GM12892 (cell line): Measurements from ENCODE around the gene RHBDL1.
A peak's percentile ranks its signal among the peaks of the same experiment; 100 is the strongest.

Experiments
- DNase-seq: peaks from one replicate; pipeline ENCODE4 v3.0.0; 2011; ENCODE audit not compliant: insufficient read length
- FAIRE-seq: peaks from 2 replicates; lab custom pipeline; 2011; peaks lifted over from hg19 to GRCh38; lab: Jason Lieb, UNC
- POLR2A ChIP-seq: IDR thresholded peaks from 2 replicates; pipeline ENCODE4 v1.6.1; 2011; ENCODE audit warnings: low read depth, low read length, control low read depth
- POLR2AphosphoS5 ChIP-seq: IDR thresholded peaks from 2 replicates; pipeline ENCODE4 v1.6.1; 2011; ENCODE audit warnings: low read depth, low read length, control low read depth
- TAF1 ChIP-seq: IDR thresholded peaks from 2 replicates; pipeline ENCODE4 v1.6.1; 2011; ENCODE audit warnings: low read depth, mild to moderate bottlenecking, control low read depth, low read length, borderline replicate concordance

The RHBDL1 gene

GRCh38 chr16:661184-661821, 14.2 kb upstream of the RHBDL1 start:
- FAIRE-seq: no peak
- TF ChIP-seq TAF1: no peak
- TF ChIP-seq POLR2A: no peak; the same call in 1 of the 2 replicates
- no peak for TF ChIP-seq POLR2AphosphoS5
- DNase-seq: no peak

GRCh38 chr16:662095-662494, 13.4 kb upstream of the RHBDL1 start:
- FAIRE-seq: no peak
- TF ChIP-seq TAF1 (no peak), POLR2AphosphoS5 (no peak), POLR2A (no peak)
- DNase-seq: no peak

- TF ChIP-seq POLR2A (no peak), POLR2AphosphoS5 (no peak), TAF1 (no peak)
- FAIRE-seq (no peak), DNase-seq (no peak)
Observed at GRCh38 chr16:662597-662996, 12.9 kb upstream of the RHBDL1 start.

- no peak for FAIRE-seq
- no peak for TF ChIP-seq POLR2A
- no peak for TF ChIP-seq TAF1
- no peak for DNase-seq
Observed at GRCh38 chr16:666572-666971, 8.9 kb upstream of the RHBDL1 start.

GRCh38 chr16:667113-667779, 8.2 kb upstream of the RHBDL1 start:
- no peak for TF ChIP-seq POLR2AphosphoS5
- no peak for TF ChIP-seq POLR2A
- TF ChIP-seq TAF1: no peak
- peak; percentile 46 for FAIRE-seq
- no peak for DNase-seq

GRCh38 chr16:667780-668518, 7.5 kb upstream of the RHBDL1 start, which contains the start of gene RHOT2:
Gene RHOT2, plus strand, starts transcription at chr16:668132. Its CDS starts 68 bp downstream, at chr16:668200.
- peak; percentile 98 for DNase-seq
- FAIRE-seq: peak; percentile 100
- peak; percentile 58; the same call in 1 of the 2 replicates for TF ChIP-seq POLR2AphosphoS5
- peak; percentile 41; the same call in 1 of the 2 replicates for TF ChIP-seq TAF1
- peak; percentile 86 for TF ChIP-seq POLR2A

- DNase-seq: no peak
- FAIRE-seq: no peak
- no peak for TF ChIP-seq POLR2A
- TF ChIP-seq TAF1: no peak
- no peak for TF ChIP-seq POLR2AphosphoS5
Observed at GRCh38 chr16:668519-669171, 6.8 kb upstream of the RHBDL1 start.

- no peak for FAIRE-seq
- TF ChIP-seq POLR2AphosphoS5: no peak
- TF ChIP-seq TAF1: no peak
- TF ChIP-seq POLR2A: no peak
- DNase-seq: no peak
Observed at GRCh38 chr16:669666-670065, 5.8 kb upstream of the RHBDL1 start.

- FAIRE-seq (no peak), DNase-seq (no peak)
- TF ChIP-seq TAF1 (no peak), POLR2AphosphoS5 (no peak), POLR2A (no peak)
Observed at GRCh38 chr16:670485-671352, 4.8 kb upstream of the RHBDL1 start.

GRCh38 chr16:671353-672131, 3.9 kb upstream of the RHBDL1 start:
- FAIRE-seq (no peak), DNase-seq (no peak)
- TF ChIP-seq POLR2A (no peak), POLR2AphosphoS5 (no peak), TAF1 (no peak)
